Adipocyte (in vitro differentiated cells): Measurements from ENCODE around the gene CFAP74.

Experiments
- DNase-seq: peaks from one replicate; pipeline ENCODE4 v3.0.0-alpha.2; 2015; ENCODE audit warnings: low read depth
- H3K27me3 ChIP-seq: replicated peaks from 2 replicates; pipeline ENCODE4 v1.7.0; 2013; ENCODE audit warnings: mild to moderate bottlenecking, low read length, moderate library complexity; ENCODE audit not compliant: control insufficient read depth, insufficient read depth
- H3K36me3 ChIP-seq: 2 replicates; pipeline ENCODE4 v1.7.0; 2013; ENCODE audit warnings: low read length, mild to moderate bottlenecking, moderate library complexity; ENCODE audit not compliant: control insufficient read depth, insufficient read depth, severe bottlenecking
- H3K4me1 ChIP-seq: 2 replicates; pipeline ENCODE4 v1.7.0; 2013; ENCODE audit warnings: mild to moderate bottlenecking, low read length, moderate library complexity; ENCODE audit not compliant: control insufficient read depth, insufficient read depth
- H3K4me3 ChIP-seq: 2 replicates; pipeline ENCODE4 v1.7.0; 2013; ENCODE audit warnings: mild to moderate bottlenecking, low read length, moderate library complexity
- H3K9ac ChIP-seq: 2 replicates; pipeline ENCODE4 v1.7.0; 2013; ENCODE audit warnings: mild to moderate bottlenecking, low read length, moderate library complexity
- H3K9me3 ChIP-seq: 2 replicates; pipeline ENCODE4 v1.7.0; 2013; ENCODE audit warnings: mild to moderate bottlenecking, low read length, moderate library complexity; ENCODE audit not compliant: control insufficient read depth

Gene CFAP74

GRCh38 chr1:2003541-2004131 lies at the start of gene CFAP74:
Gene CFAP74 (minus strand): TSS chr1:2003786. CDS start chr1:1990956, 12,830 bp downstream.
- Histone ChIP-seq H3K27me3 (peaks cover 54% of the 10 kb centered on the region), H3K36me3 (no peaks in the 10 kb centered on the region), H3K4me3 (no peak within 1 kb of the TSS), H3K9ac (no peak within 1 kb of the TSS), H3K4me1 (no peaks in the 10 kb centered on the region), H3K9me3 (no peaks in the 10 kb centered on the region)
- DNase-seq = peak; percentile 8

DNA sequence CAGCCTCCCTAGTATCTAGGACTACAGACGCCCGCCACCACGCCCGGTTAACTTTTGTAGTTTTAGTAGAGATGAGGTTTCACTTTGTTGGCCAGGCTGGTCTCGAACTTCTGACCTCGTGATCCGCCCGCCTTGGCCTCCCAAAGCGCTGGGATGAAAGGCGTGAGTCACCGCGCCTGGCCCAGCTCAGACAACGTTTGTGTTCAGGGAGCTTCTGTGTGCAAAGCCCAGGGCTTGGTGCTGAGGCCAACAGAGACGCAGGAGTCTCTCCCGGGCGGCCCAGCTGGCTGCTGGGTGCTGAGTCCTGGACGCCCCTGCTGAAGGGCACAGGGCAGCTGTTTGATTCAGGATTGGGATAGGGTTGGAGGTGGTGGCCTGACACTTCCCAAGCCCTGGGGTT lies 49.6 kb upstream of the CFAP74 start:
- Histone ChIP-seq H3K9ac (no peak overlapping the region), H3K27me3 (peaks cover 23% of the 10 kb centered on the region), H3K9me3 (no peaks in the 10 kb centered on the region), H3K4me1 (no peaks in the 10 kb centered on the region), H3K36me3 (no peaks in the 10 kb centered on the region), H3K4me3 (no peak overlapping the region)
- no peak for DNase-seq

GRCh38 chr1:2052756-2053155 lies 49.2 kb upstream of the CFAP74 start:
- DNase-seq = no peak
- peaks cover 27% of the 10 kb centered on the region for H3K27me3 ChIP-seq
- no peak overlapping the region for H3K9ac ChIP-seq
- no peaks in the 10 kb centered on the region for H3K9me3 ChIP-seq
- no peaks in the 10 kb centered on the region for H3K36me3 ChIP-seq
- H3K4me3 ChIP-seq = no peak overlapping the region
- no peaks in the 10 kb centered on the region for H3K4me1 ChIP-seq

DNA sequence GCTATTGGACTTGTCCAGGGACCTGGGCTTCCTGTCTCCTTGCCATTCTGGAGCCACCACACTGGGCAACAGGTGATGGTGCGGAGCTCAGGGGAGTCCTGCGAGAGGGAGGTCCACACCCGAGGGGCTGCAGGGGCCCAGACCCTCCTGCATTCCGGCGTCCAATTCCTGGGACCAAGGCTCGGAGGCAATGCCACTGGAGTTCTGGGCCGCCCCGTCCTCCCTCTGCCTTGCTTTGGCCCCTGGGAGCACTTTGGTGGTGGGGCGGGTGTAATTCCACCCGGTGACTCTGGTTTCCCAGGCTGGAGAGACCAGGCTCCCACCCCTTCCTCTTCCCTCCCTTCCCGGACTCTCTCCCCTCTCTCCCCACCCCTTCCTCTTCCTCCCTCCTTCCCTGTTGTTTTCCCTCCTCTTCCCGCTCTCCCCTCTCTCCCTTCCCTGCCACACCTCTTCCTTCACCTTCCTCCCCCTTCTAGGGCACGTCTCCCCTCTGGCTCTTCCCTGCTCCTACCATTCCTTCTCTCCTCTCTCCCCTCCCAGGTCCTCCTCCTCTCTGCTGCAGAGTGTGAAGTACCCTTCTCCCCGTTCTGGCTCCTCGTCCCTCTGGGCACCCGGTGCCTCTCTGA lies 48.6 kb upstream of the CFAP74 start:
- H3K9ac ChIP-seq = no peak overlapping the region
- no peak for DNase-seq
- H3K27me3 ChIP-seq = peaks cover 27% of the 10 kb centered on the region
- no peaks in the 10 kb centered on the region for H3K36me3 ChIP-seq
- H3K4me3 ChIP-seq = no peak overlapping the region
- H3K4me1 ChIP-seq = no peaks in the 10 kb centered on the region
- H3K9me3 ChIP-seq = no peaks in the 10 kb centered on the region

DNA sequence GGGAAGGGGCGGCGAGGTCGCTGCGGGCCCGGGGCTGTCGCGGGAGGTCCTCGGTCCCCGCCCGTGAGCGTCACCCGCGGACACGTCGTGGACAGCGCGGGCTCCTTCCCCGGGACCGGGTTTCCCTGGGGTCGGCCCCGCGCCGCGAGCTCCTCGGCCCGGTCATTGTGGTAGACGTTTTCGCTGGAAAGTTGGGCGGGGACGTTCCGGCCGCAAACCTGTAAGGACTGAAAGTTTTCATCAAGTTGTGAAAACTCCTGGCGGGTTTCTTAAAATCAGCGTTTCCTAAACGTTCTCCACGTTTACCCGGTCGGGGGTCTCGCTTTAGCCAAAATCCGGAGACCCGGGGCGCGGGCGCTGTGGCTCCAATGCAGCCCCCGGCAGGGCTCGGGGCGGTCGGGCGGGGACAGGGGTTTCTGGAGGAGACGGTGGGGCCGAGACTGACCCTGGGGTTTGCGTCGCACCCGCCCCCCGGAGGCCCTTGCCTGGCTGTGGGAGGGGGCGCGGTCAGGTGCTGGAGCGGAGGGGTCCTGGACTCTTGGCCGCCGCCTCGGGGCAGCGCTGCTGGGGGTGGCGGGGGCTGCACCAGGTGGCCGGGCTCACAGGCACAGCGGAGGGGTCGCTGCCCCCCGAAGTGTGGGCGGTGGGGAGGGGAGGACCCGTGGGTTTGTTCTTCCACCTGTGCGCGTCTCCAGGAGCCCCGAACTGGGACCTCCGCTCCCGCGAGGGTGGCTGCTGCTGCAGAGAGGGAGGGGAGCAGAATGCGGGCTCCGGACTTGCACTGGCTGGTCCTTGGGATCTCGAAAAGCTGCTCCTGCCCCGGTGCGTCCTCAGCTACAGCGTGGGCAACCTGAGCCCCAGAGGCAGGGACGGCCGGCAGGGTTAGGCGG lies 47.5 kb upstream of the CFAP74 start:
- Histone ChIP-seq H3K9ac (no peak overlapping the region), H3K9me3 (no peaks in the 10 kb centered on the region), H3K36me3 (no peaks in the 10 kb centered on the region), H3K27me3 (peaks cover 27% of the 10 kb centered on the region), H3K4me3 (no peak overlapping the region), H3K4me1 (peaks cover 5% of the 10 kb centered on the region)
- no peak for DNase-seq

DNA sequence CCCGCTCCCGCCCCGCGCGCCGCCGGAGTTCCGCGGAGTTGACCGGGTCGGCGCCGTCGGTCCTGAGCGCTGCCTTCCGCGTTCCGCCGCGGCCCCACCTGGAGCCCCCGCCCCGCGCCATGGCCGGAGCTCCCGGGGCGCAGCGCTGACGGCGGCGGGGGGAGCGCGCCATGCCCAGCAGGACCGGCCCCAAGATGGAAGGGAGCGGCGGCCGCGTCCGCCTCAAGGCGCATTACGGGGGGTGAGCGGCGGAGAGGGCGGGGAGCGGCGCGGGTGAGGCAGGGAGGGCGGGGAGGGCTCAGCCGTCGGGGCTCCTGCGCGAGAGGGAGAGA lies 46.8 kb upstream of the CFAP74 start:
- peaks cover 11% of the 10 kb centered on the region for H3K4me1 ChIP-seq
- H3K9me3 ChIP-seq = no peaks in the 10 kb centered on the region
- no peak overlapping the region for H3K9ac ChIP-seq
- no peaks in the 10 kb centered on the region for H3K36me3 ChIP-seq
- no peak for DNase-seq
- H3K4me3 ChIP-seq = no peak overlapping the region
- H3K27me3 ChIP-seq = peaks cover 27% of the 10 kb centered on the region

- H3K4me3 ChIP-seq = no peak within 1 kb of the TSS
- peaks cover 27% of the 10 kb centered on the region for H3K27me3 ChIP-seq
- no peaks in the 10 kb centered on the region for H3K9me3 ChIP-seq
- DNase-seq = no peak
- no peaks in the 10 kb centered on the region for H3K36me3 ChIP-seq
- peaks cover 16% of the 10 kb centered on the region for H3K4me1 ChIP-seq
- no peak within 1 kb of the TSS for H3K9ac ChIP-seq
Observed at GRCh38 chr1:2049718-2050431, 46.3 kb upstream of the CFAP74 start, which contains the start of gene PRKCZ. Gene PRKCZ (plus strand): TSS chr1:2050411. CDS start chr1:2050631, 220 bp downstream.

GRCh38 chr1:2049225-2049717 lies 45.7 kb upstream of the CFAP74 start:
- H3K9me3 ChIP-seq = no peaks in the 10 kb centered on the region
- H3K27me3 ChIP-seq = peaks cover 28% of the 10 kb centered on the region
- H3K9ac ChIP-seq = no peak overlapping the region
- H3K36me3 ChIP-seq = no peaks in the 10 kb centered on the region
- DNase-seq = no peak
- peaks cover 17% of the 10 kb centered on the region for H3K4me1 ChIP-seq
- H3K4me3 ChIP-seq = no peak overlapping the region

GRCh38 chr1:2047749-2048729 lies 44.5 kb upstream of the CFAP74 start:
- H3K4me3 ChIP-seq = no peak overlapping the region
- H3K36me3 ChIP-seq = no peaks in the 10 kb centered on the region
- peaks cover 17% of the 10 kb centered on the region for H3K4me1 ChIP-seq
- DNase-seq = no peak
- no peak overlapping the region for H3K9ac ChIP-seq
- H3K27me3 ChIP-seq = peaks cover 40% of the 10 kb centered on the region
- H3K9me3 ChIP-seq = no peaks in the 10 kb centered on the region
